HepG2 (cell line): Measurements from ENCODE around the gene PLD3. TPM values are rescaled to one million over a fixed set of nuclear protein-coding genes. Genes with fewer than 3 reads are reported as not detected.
A peak's percentile ranks its signal among the peaks of the same experiment; 100 is the strongest.

Source experiments
- ADNP ChIP-seq: sonication (generic); formaldehyde crosslinking; IDR thresholded peaks from 2 replicates; pipeline ENCODE4 v1.4.0; 2020; ENCODE audit warnings: missing genetic modification reagents
- AKAP8 ChIP-seq: sonication (generic); formaldehyde crosslinking; IDR thresholded peaks from 2 replicates; pipeline ENCODE4 v1.5.1; 2020; ENCODE audit warnings: mild to moderate bottlenecking, missing genetic modification reagents
- CENPBD1 ChIP-seq: sonication (generic); formaldehyde crosslinking; IDR thresholded peaks from 2 replicates; pipeline ENCODE4 v1.8.0; 2022; ENCODE audit warnings: missing genetic modification reagents, low read depth, mild to moderate bottlenecking, borderline replicate concordance
- HDAC1 ChIP-seq: sonication (generic); formaldehyde crosslinking; IDR thresholded peaks from 2 replicates; pipeline ENCODE4 v1.5.1; 2020; ENCODE audit warnings: mild to moderate bottlenecking, missing genetic modification reagents
- MAFG ChIP-seq: sonication (generic); formaldehyde crosslinking; IDR thresholded peaks from 2 replicates; pipeline ENCODE4 v1.5.1; 2020; ENCODE audit warnings: mild to moderate bottlenecking, missing genetic modification reagents
- SALL2 ChIP-seq: sonication (generic); formaldehyde crosslinking; IDR thresholded peaks from 2 replicates; pipeline ENCODE4 v1.8.1; 2023; ENCODE audit warnings: mild to moderate bottlenecking, missing genetic modification reagents, inconsistent platforms
- ZFP91 ChIP-seq: sonication (generic); formaldehyde crosslinking; IDR thresholded peaks from 2 replicates; pipeline ENCODE4 v1.9.0; 2022; ENCODE audit warnings: missing genetic modification reagents, mild to moderate bottlenecking, borderline replicate concordance
- ZNF317 ChIP-seq: sonication (generic); formaldehyde crosslinking; IDR thresholded peaks from 2 replicates; pipeline ENCODE4 v1.5.0; 2020; ENCODE audit warnings: mild to moderate bottlenecking, missing genetic modification reagents
- ZNF33A ChIP-seq: sonication (generic); formaldehyde crosslinking; IDR thresholded peaks from 2 replicates; pipeline ENCODE4 v1.5.1; 2020; ENCODE audit warnings: missing genetic modification reagents, mild to moderate bottlenecking, moderate library complexity, borderline replicate concordance
- ZNF530 ChIP-seq: sonication (generic); formaldehyde crosslinking; IDR thresholded peaks from 2 replicates; pipeline ENCODE4 v1.5.0; 2020; ENCODE audit warnings: low read depth, mild to moderate bottlenecking, missing genetic modification reagents
- ZNF629 ChIP-seq: sonication (generic); formaldehyde crosslinking; conservative IDR thresholded peaks from 2 replicates; pipeline ENCODE4 v1.5.0; 2020; ENCODE audit warnings: missing genetic modification reagents
- ZNF670 ChIP-seq: sonication (generic); formaldehyde crosslinking; IDR thresholded peaks from 2 replicates; pipeline ENCODE4 v1.8.0; 2022; ENCODE audit warnings: mild to moderate bottlenecking, missing genetic modification reagents, borderline replicate concordance
- ZNF768 ChIP-seq: sonication (generic); formaldehyde crosslinking; IDR thresholded peaks from 2 replicates; pipeline ENCODE4 v1.4.0; 2020; ENCODE audit warnings: missing genetic modification reagents
- polyA plus RNA-seq, 8 experiments: library from polyadenylated mRNA; depleted of rRNA in 3 of 8; stranded (reverse) in 7 of 8; unstranded in 1 of 8; fragments of >200 nt; fragmentation: Illumina TruSeq in 4 of 8; extraction: Trizol in 4 of 8; gene quantifications; 2 replicates each; pipeline versions ENCODE4 v1.2.1 to v1.2.3, GENCODE V29; 2011 to 2016; ENCODE audit warnings: low read depth in 4 of 8, missing spikeins in 1 of 8, mixed read lengths in 1 of 8; ENCODE audit not compliant: insufficient read depth in 1 of 8
- total RNA-seq, 5 experiments: library from RNA; depleted of rRNA; stranded (reverse); fragments of >200 nt; fragmentation: Illumina TruSeq; extraction: Trizol; gene quantifications; 2 replicates each; pipeline ENCODE4 v1.2.3, GENCODE V29; 2016; ENCODE audit warnings: low read depth in 1 of 5
- TF ChIP-seq, protein P1 (sequence below): sonication (generic); formaldehyde crosslinking; IDR thresholded peaks from 2 replicates; pipeline ENCODE4 v1.9.0; 2022; ENCODE audit warnings: low read depth, missing genetic modification reagents
- TF ChIP-seq, protein P2 (sequence below): sonication (generic); formaldehyde crosslinking; IDR thresholded peaks from 2 replicates; pipeline ENCODE4 v1.5.1; 2020; ENCODE audit warnings: mild to moderate bottlenecking, missing genetic modification reagents, moderate library complexity
- TF ChIP-seq, protein P3 (sequence below): sonication (generic); formaldehyde crosslinking; IDR thresholded peaks from 2 replicates; pipeline ENCODE4 v1.4.0; 2020; ENCODE audit warnings: low read depth, missing genetic modification reagents

The PLD3 gene
- total and polyA plus RNA-seq, 2 of the 13 experiments (the other 11 are each of a cell fraction or from before 2014, with no cell fraction given) = 45.7 to 164 TPM

- TF ChIP-seq HDAC1 (CRISPR knock-in tag) (no peak), ZNF317 (CRISPR knock-in tag) (no peak), ZFP91 (CRISPR knock-in tag) (peak; percentile 26; the same call in 1 of the 2 replicates), AKAP8 (CRISPR knock-in tag) (no peak), ZNF768 (CRISPR knock-in tag) (no peak), ZNF33A (CRISPR knock-in tag) (no peak), ZNF530 (no peak), ZNF629 (CRISPR knock-in tag) (peak; percentile 47; the same call in 1 of the 2 replicates), MAFG (CRISPR knock-in tag) (no peak), CENPBD1 (CRISPR knock-in tag) (no peak), ADNP (CRISPR knock-in tag) (no peak), ZNF670 (CRISPR knock-in tag) (no peak), SALL2 (CRISPR knock-in tag) (no peak)
- TF ChIP-seq, protein P1, sequence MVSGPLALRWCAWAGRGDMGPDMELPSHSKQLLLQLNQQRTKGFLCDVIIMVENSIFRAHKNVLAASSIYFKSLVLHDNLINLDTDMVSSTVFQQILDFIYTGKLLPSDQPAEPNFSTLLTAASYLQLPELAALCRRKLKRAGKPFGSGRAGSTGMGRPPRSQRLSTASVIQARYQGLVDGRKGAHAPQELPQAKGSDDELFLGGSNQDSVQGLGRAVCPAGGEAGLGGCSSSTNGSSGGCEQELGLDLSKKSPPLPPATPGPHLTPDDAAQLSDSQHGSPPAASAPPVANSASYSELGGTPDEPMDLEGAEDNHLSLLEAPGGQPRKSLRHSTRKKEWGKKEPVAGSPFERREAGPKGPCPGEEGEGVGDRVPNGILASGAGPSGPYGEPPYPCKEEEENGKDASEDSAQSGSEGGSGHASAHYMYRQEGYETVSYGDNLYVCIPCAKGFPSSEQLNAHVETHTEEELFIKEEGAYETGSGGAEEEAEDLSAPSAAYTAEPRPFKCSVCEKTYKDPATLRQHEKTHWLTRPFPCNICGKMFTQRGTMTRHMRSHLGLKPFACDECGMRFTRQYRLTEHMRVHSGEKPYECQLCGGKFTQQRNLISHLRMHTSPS (CRISPR knock-in tag) = no peak
- TF ChIP-seq, protein P2, sequence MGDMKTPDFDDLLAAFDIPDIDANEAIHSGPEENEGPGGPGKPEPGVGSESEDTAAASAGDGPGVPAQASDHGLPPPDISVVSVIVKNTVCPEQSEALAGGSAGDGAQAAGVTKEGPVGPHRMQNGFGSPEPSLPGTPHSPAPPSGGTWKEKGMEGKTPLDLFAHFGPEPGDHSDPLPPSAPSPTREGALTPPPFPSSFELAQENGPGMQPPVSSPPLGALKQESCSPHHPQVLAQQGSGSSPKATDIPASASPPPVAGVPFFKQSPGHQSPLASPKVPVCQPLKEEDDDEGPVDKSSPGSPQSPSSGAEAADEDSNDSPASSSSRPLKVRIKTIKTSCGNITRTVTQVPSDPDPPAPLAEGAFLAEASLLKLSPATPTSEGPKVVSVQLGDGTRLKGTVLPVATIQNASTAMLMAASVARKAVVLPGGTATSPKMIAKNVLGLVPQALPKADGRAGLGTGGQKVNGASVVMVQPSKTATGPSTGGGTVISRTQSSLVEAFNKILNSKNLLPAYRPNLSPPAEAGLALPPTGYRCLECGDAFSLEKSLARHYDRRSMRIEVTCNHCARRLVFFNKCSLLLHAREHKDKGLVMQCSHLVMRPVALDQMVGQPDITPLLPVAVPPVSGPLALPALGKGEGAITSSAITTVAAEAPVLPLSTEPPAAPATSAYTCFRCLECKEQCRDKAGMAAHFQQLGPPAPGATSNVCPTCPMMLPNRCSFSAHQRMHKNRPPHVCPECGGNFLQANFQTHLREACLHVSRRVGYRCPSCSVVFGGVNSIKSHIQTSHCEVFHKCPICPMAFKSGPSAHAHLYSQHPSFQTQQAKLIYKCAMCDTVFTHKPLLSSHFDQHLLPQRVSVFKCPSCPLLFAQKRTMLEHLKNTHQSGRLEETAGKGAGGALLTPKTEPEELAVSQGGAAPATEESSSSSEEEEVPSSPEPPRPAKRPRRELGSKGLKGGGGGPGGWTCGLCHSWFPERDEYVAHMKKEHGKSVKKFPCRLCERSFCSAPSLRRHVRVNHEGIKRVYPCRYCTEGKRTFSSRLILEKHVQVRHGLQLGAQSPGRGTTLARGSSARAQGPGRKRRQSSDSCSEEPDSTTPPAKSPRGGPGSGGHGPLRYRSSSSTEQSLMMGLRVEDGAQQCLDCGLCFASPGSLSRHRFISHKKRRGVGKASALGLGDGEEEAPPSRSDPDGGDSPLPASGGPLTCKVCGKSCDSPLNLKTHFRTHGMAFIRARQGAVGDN (CRISPR knock-in tag) = peak; percentile 18; the same call in 1 of the 2 replicates
- TF ChIP-seq, protein P3, sequence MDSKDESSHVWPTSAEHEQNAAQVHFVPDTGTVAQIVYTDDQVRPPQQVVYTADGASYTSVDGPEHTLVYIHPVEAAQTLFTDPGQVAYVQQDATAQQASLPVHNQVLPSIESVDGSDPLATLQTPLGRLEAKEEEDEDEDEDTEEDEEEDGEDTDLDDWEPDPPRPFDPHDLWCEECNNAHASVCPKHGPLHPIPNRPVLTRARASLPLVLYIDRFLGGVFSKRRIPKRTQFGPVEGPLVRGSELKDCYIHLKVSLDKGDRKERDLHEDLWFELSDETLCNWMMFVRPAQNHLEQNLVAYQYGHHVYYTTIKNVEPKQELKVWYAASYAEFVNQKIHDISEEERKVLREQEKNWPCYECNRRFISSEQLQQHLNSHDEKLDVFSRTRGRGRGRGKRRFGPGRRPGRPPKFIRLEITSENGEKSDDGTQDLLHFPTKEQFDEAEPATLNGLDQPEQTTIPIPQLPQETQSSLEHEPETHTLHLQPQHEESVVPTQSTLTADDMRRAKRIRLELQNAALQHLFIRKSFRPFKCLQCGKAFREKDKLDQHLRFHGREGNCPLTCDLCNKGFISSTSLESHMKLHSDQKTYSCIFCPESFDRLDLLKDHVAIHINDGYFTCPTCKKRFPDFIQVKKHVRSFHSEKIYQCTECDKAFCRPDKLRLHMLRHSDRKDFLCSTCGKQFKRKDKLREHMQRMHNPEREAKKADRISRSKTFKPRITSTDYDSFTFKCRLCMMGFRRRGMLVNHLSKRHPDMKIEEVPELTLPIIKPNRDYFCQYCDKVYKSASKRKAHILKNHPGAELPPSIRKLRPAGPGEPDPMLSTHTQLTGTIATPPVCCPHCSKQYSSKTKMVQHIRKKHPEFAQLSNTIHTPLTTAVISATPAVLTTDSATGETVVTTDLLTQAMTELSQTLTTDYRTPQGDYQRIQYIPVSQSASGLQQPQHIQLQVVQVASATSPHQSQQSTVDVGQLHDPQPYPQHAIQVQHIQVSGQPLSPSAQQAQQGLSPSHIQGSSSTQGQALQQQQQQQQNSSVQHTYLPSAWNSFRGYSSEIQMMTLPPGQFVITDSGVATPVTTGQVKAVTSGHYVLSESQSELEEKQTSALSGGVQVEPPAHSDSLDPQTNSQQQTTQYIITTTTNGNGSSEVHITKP = no peak
Observed at GRCh38 chr19:40407714-40408597, 59.5 kb downstream of the PLD3 start (continued).
